ENCODE results near the gene TMEM40.
"Not testable (repeated sequence)": the region's sequence is repeated elsewhere in the genome, so short reads cannot be mapped to it uniquely, and the experiment has no call there.

TMEM40 gene

DNA sequence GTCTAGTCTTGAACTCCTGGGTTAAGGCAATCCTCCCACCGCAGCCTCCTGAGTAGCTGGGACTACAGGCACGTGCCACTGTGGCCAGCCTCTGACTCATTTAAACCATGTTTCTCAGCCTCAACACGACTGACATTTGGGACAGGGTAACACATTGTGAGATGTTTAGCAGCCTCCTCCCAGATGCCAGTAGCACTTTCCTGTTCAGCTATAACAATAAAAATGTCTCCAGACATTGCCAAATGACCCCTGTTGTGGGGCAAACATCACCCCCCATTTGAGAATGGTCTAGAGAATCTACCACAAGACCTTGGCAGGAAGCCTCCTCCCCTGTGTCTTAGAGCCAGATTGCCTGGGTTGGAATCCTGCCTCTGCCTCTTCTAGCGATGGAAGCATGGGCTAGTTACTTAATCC is 8.4 kb downstream of the TMEM40 start:
- peak; percentile 9 for DNase-seq (ENCODE audit: low read depth)

GRCh38 chr3:12750223-12750622 is 8.8 kb downstream of the TMEM40 start:
- no peak for DNase-seq (ENCODE audit: low read depth)

GRCh38 chr3:12748477-12748876 is 10.6 kb downstream of the TMEM40 start:
- no peak for DNase-seq (ENCODE audit: low read depth)

GRCh38 chr3:12746419-12746818 is 12.6 kb downstream of the TMEM40 start:
- DNase-seq (ENCODE audit: low read depth): no peak

DNA sequence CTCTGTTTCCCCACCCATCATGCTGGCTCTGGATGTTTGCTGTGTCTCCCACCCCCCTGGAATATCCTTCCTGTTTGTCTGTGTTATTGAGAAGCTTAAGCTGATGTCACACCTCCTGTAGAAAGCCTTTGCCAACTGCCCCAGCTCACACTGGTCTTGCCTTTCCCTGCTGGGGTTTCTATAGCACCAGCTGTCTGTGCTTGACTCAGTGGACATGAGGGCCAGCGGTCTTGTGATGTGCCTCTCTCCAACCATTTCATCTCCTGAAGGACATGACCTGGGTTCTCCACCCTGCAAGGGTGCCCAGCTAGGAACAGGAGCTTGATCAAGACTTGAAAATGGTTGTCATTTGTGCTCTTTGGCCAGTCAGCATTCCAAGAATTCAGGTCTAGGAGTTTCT is 14.7 kb downstream of the TMEM40 start:
- no peak for DNase-seq (ENCODE audit: low read depth)

GRCh38 chr3:12743583-12743982 is 15.5 kb downstream of the TMEM40 start:
- no peak for DNase-seq (ENCODE audit: low read depth)

DNA sequence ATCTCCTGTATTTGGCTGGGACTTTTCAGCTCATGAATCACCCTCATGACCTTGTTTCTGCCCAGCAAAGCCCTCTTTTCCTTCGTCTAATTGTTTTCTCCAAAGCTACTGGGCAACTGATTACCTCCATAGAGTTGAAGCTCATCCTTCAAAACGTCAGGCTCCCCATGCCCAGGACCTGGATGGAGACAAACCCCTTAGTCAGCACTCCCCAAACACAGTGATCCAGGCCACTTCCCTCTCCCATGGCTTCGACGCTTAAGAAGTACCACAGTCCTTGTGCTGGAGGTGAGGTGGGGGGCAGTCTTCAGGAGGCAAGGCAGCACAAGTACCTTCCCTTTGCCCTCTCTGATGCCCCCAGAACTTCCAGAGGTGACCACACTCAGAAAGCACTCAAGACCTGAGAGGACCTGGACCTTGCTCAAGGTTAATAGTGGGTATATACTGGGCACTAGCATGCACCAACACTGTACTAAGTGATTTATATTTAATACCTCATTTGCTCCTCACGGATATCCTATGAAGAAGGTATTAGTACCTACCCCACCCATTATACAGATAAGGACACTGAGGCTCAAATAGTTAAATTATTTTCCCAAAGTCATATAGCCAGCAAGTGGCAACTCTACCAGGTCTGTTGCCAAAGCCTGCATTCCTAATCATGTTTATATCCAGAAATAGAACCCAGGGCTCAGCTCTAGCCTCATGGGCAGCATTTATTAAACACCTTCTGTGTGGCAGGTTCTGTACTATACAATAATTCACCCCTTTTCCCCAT is 16.5 kb downstream of the TMEM40 start:
- no peak for DNase-seq (ENCODE audit: low read depth)

GRCh38 chr3:12741209-12741608 is 17.9 kb downstream of the TMEM40 start:
- DNase-seq (ENCODE audit: low read depth): no peak

DNA sequence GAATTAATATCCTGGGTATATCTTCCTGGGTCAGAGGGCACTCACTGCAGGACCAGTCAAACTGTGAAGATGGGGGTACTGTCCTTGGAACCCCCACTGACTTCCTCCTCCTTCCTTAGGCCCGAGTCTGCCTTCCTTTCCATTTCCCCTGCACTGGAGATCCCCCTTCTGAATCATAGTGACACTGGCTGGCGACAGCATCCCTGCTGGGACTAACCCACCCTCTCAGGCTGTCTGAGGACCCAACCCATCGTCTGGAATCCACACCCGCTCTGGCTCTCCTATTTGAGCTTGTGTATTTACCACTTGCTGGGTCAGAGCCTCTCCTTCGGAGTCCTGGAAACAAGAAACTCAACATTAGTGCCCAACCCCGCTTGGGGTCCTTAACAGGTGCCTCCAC is 21.2 kb downstream of the TMEM40 start:
- no peak for DNase-seq (ENCODE audit: low read depth)

- DNase-seq (ENCODE audit: low read depth): no peak
Observed at GRCh38 chr3:12737319-12737718, 21.7 kb downstream of the TMEM40 start.

DNA sequence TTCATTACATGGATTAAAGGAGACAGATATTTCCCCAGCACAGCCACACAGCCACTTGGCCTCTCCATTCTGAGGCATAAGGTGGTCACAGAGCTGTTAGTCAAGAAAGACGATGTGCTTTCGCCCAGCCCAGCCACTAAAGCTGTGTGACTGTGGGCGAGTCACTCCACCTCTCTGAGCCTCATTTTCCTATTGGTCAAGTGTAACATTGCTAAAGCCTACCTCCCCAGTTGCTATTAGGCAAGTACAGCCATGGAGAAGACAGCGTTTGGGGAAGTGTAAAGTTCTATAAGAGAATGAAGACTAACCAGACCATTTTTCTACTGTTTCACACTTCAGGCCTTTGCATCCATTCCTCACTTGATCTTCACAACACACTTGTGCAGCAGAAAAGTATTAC is 24.1 kb downstream of the TMEM40 start:
- DNase-seq (ENCODE audit: low read depth): no peak

DNA sequence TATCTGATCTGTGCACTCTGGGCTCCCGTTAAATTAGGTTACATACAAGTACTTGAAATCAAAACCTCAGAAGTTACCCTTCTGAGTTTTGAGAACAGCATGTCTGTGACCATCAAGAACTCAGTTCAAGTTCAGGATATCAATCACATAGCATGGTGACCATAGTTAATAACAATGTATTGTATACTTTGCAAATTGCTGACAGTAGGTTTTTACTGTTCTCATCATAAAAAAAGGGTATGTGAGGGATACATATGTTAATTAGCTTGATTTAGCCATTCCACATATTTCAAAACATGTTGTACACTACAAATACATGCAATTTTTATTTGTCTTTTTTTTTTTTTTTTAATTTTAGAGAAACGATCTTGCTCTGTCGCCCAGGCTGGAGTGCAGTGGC is 25.5 kb downstream of the TMEM40 start:
- no peak for DNase-seq (ENCODE audit: low read depth)

GRCh38 chr3:12730506-12731242 is 28.4 kb downstream of the TMEM40 start:
- no peak for DNase-seq (ENCODE audit: low read depth)

DNA sequence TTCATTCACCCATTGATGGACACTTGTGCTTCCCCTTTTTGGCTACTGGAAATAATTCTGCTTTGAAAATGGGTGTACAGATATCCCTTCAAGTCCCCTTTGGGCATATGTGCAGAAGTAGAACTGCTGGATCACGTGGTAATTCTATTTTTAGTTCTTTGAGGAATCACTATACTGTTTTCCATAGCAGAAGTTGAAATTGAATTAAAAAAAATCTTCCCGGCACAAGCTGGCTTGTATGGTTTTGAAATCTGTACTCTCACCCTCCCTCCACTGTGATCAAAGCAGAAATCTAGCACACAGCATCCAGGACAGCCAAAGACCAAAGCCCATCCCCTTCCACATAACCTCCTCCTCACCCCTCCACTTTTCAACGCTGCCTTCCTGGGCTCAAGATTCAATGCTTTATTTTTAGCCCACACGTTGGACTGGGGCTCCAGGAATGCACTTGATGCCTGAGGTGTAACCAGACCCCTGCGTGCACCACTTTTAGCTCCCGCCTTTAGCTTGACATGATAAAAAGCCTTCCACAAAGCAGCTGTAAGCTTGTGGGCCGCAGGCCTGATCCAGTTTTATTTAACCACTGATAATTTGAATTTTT is 29.9 kb downstream of the TMEM40 start:
- no peak for DNase-seq (ENCODE audit: low read depth)

DNA sequence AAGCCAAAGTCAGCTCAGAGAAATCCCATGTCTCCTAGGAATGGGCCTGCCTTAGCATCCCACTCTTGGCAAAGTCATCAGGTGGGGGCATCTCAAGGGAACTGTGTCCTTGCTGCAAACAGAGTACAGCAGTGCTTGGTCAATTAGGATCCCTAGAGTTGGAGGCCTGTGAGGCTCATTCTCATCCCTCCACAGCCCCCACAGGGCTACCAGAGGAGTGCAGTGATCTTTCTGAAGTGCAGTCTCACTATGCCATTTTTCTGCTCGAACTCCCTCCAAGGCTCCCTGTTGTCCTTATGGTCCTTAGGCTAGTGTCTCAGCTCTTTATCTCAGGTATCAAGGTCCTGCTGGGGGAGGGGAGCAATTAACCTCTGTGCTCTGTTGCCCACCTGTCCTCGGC is 31.1 kb downstream of the TMEM40 start:
- DNase-seq (ENCODE audit: low read depth): no peak

- no peak for DNase-seq (ENCODE audit: low read depth)
Observed at GRCh38 chr3:12727481-12727880, 31.6 kb downstream of the TMEM40 start.

DNA sequence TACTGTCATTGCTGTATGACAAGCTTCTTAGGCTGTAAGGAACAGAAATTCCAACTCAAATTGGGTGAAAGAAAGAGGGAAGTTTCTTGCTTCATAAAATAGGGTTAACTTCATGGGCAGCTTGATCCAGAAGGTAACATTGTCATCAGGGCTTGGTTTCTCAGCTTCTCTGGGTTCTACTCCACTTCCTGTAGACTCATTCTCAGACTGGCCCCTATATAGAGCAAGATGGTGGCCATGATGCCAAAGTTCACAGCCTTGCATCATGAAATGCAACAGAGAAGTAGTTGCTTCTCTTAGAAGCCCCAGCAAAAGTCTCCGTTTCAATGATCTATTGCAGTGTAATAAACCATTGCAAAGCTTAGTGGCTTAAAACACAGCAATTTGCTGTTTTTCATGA is 33.6 kb downstream of the TMEM40 start:
- DNase-seq (ENCODE audit: low read depth): no peak

GRCh38 chr3:12724794-12725193 is 34.3 kb downstream of the TMEM40 start:
- DNase-seq (ENCODE audit: low read depth): no peak

DNA sequence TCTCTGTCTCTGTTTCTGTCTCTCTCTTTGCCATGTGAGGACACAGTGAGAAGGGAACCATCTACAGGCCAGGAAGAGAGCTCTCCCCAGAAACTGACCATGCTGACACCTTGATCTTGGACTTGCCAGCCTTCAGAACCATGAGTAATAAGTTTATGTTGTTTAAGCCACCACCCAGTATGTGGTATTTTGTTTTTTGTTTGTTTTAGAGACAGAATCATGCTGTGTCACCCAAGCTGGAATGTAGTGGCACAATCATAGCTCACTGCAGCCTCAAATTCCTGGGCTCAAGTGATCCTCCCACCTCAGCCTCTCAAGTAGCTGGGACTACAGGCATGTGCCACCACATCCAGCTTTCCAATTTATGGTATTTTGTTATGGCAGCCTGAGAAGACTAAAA is 35.7 kb downstream of the TMEM40 start:
- not testable (repeated sequence) for DNase-seq (ENCODE audit: low read depth)

- no peak for DNase-seq (ENCODE audit: low read depth)
Observed at GRCh38 chr3:12722226-12722625, 36.8 kb downstream of the TMEM40 start.

- peak; percentile 60 for DNase-seq (ENCODE audit: low read depth)
Observed at GRCh38 chr3:12719984-12720898, 38.8 kb downstream of the TMEM40 start.

- no peak for DNase-seq (ENCODE audit: low read depth)
Observed at GRCh38 chr3:12719541-12719940, 39.5 kb downstream of the TMEM40 start.

All from stimulated activated CD4-positive, alpha-beta T cell treated with anti-CD3 and anti-CD28 coated beads, Interleukin-2, amount 100 ng/mL, for 4 hours (primary cell).